GM18861 (cell line): Measurements from ENCODE around the gene SHISA4.
"Not testable (repeated sequence)": the region's sequence is repeated elsewhere in the genome, so short reads cannot be mapped to it uniquely, and the experiment has no call there.

Experiments used
- ATAC-seq: cut with Tn5 transposase; IDR thresholded peaks from one replicate; pipeline ENCODE4 v1.9.1; 2021; ENCODE audit not compliant: unreplicated experiment

SHISA4 gene

DNA sequence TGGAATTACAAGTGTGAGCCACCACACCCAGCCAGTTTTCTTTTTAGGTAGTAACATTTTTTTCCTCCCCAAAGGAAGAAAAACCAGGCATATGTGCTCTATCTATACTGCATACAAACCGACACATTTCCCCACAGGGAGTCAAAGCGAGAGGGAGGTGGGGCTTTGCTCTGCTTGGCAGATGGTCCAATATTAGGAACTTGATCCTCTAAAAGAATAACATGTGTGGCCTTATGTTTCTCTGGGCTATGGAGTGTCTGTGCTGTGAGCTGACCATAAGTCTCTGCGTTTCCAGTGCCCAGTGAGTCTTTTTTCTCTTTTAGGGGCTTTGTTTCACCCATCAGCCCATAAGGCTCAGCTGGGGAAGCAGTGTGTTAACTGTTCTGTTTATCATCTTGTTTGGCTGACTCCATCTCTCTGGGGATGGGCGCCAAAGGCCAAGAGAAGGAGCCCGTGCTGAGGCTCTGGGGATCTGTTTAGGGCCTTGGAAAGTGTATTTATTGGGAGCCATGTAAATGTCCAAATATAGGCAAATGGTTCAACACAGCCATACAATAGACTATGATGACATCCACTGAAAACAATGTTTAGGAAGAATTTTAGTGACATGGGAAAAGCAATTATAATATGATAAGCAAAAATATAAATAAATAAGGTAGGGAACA lies 37.4 kb downstream of the SHISA4 start:
- ATAC-seq, result no peak

DNA sequence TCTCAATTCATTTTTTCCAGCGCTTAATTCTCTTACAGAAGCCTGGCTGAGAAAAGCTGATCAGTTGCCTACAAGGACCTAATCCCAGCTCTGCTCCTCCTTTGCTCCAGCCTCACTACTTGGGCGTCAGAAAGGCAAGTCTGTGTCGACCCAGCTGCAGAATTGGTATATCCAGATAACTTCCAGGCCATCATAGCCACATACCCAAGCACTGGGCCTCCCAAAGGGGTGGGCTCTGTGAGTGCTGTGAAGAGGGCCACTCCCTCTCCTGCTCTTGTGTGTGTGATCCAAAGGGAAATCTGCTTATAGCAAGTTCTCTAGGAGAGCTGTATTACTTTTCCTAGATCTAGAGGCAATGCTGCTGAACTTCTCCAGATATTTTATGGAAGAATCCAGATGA lies 39.6 kb downstream of the SHISA4 start:
- ATAC-seq, result no peak

DNA sequence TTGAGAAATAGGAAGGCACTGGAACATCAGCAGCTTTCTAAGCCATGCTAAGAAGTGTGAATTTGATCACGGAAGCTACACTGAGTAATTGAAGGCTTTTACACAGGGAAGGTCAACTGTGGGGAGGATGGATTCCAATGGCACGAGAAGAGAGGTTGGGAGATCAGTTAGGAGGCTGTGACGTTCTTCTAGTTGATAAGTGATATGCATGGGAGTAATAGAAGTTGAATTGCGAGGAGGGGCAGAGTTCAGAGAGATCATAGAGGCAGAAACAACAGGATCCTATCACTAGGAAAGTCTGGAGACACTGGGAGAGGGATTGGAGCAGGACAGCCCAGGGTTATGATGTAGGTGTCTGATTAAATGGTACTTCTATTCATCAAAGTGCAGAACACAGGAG lies 41.4 kb downstream of the SHISA4 start:
- no peak for ATAC-seq

GRCh38 chr1:201930803-201931202 lies 42.1 kb downstream of the SHISA4 start:
- ATAC-seq, result no peak

DNA sequence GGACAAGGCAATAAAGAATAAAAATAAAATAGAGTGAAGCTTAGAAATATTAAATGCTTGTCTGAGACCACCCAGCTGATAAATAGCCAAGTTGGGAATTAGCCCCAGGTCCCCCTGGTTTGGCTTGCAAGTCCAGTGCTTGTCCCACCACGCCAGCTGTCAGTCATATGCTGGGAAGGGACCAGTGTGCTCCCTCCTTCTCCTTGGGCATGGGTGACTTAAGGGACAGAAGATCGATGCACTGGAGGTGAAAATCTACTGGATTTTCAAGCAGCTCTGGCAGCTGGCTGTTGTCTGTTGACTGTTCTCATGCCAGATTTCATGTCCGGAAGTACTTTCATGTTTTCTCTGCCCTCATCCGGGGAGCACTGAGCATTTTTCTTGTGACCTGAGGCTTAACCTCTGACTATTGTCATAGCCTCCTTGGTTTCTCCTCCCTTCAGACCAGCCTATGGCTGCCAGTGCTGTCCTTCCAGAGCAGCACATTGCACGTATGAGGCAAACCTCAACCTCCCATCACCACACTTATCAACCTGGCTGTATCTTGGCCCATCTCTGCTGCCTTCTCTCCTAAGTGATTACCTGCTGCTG lies 45.2 kb downstream of the SHISA4 start:
- no peak for ATAC-seq

DNA sequence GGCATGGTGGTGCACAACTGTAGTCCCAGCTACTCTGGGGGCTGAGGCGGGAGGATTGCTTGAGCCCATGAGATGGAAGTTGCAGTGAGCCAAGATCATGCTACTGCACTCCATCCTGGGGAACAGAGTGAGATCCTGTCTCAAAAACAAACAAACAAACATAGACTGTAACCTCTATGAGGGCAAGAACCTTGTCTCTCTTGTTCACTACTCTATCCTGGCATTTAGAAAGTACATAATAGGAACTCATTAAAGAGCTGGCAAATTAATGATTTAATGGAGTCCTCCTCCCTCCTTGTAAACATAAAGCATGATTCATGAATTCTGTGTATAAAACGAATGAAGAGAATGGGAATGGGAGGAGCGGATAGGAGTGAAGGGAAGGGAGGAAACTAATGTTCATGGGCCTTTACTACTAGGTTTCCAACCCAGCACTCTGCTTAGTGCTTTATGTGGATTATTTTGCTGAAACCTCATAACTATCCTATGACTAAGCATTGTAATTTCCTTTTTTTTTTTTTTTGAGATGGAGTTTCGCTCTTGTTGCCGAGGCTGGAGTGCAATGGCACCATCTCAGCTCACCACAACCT lies 49.0 kb downstream of the SHISA4 start:
- no peak for ATAC-seq

DNA sequence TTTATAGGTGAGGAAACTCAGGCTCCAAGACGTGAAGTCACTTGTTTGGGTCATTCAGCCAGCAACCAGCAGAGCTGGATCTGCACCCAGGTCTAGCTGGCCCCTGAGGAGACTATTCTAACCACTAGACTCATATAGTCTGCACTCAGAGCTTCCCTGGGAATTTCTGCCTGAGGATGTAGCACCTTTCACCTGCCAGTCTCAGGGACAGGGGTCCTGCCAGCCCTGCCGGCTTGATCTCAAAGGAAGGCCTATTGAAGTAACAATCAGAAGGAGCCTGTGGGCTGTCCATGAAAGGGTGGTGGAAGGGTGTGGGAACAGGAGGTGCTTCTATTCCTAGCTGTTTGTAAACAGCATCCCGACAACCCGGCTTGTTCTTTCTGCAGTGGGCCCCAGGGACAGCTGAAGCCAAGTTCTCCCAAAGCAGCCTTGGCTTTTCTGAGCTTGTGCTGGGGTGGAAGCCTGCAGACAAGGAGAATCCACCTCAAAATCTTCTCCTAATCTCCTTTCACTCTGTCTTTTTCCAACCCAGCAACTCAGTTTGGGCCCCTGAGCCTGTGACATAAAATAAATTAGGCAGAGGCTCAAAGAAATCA lies 49.8 kb downstream of the SHISA4 start:
- no peak for ATAC-seq

DNA sequence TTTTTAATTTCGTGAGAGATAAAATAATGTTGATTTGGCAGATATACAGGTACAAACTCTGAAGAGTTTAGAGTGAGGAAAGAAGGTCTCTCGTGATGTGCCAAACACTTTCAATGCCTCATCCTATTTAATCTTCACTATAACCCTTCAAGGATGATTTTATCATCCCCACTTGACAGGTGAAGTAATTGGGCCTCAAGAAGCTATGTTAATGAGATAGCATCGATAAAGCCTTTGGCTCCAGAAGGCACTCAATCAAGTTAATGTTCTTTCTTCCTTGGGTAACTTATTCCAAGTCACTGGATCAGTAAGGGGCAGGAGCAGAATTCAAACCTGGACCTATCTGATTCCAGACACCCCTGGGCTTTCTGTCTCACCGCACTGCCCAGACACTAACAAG lies 50.5 kb downstream of the SHISA4 start:
- ATAC-seq, result no peak

DNA sequence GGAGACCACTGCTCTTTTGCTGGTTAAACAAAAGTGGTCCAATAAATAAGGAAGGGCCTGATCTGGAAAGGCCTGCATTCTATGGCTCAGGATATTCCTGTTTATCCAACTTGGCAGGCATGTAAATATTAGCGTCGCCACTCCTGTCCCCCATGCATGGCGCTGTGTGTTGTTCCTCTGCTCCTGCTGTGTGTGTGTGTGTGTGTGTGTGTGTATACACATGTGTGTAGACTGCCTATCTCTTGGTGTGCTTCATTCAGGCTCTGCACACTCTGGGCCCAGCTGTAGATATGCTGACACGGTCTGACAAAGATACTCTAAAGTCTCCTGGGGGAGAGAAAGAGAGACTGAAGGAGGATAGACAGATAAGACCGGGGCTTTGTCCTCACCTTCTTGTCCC lies 50.9 kb downstream of the SHISA4 start:
- ATAC-seq, result no peak

GRCh38 chr1:201940316-201940715 lies 51.6 kb downstream of the SHISA4 start:
- ATAC-seq, result not testable (repeated sequence)

GRCh38 chr1:201941420-201942128 lies 52.9 kb downstream of the SHISA4 start:
- no peak for ATAC-seq

DNA sequence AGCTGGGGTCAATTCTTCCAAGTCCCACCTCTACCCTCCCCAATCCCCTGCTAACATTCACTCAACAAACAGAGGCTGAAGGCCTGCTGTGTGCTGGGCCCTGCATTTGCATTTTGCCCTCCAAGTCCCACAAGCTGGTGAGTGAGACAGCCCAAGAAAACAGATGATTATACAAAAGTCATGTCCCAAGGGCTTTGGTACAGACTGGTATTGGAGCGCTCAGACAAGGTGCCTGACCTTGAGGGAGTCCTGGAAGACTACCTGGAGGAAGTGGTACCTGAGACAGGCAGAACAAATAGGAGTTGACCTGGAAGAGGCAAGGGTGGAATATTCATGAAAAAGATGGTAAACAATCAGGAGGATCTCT lies 53.4 kb downstream of the SHISA4 start:
- no peak for ATAC-seq
